Stimulated activated CD4-positive, alpha-beta T cell treated with anti-CD3 and anti-CD28 coated beads, Interleukin-15, amount 100 ng/mL, for 48 hours (primary cell): Measurements from ENCODE around the gene LRRC8D.
A peak's percentile ranks its signal among the peaks of the same experiment; 100 is the strongest.
"Not testable (repeated sequence)": the region's sequence is repeated elsewhere in the genome, so short reads cannot be mapped to it uniquely, and the experiment has no call there.

ENCODE experiments used
- DNase-seq, 2 donors: peaks; one replicate each; pipeline ENCODE4 v3.0.0-alpha.2; 2020; ENCODE audit warnings: low read depth in 2 of 2

The LRRC8D gene

DNA sequence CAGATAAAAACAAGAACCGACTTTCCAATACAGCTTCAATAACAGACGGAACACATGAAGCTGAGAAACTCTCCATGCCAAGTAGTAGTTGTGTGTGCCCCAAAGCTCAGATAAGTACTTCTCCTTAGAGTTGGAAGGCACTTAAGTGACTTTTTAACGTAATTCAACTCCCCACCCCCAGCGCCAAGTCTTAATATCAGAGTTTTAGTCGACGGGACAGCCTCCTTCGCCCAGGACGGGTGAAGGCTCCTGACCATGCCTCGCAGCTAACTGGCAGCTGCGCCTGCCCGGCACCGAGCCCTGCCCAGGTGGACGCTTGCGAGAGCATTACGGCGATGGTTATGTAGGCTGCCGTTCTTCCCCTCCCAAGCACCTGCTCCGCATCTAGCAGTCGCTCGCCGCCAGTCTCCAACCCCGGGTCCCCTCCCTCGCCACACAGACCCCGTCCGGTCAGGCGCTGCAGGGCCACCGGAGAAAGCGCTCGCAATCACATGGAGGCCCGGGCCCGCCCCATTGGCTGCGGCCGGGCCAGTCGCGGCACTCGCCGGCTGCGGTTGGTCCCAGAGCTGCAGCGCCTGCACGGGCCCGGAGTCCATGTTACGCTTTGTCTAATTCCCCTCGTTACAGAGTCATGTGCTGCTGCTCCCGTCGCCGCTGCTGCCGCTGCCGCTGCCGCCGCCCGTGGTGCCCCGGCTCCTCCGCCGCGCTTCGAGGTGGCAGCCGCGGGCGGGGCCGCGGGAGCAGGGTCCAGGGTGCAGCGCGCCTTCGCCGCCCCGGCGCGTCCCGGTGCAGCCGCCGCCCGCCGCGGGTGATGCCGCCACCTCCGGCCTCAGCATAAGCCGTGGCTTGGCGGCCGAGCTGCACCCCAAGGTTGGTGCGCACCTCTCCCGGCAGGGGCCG lies at the start of gene LRRC8D:
Gene LRRC8D (plus strand): TSS at position 611 of the 900 bp plus-strand sequence. CDS start 112,037 bp downstream, outside the sequence.
- DNase-seq = peak; percentile 44 to 63

- no peak for DNase-seq
These were observed 48.8 kb upstream of the LRRC8D start for GRCh38 chr1:89771991-89772560.

DNA sequence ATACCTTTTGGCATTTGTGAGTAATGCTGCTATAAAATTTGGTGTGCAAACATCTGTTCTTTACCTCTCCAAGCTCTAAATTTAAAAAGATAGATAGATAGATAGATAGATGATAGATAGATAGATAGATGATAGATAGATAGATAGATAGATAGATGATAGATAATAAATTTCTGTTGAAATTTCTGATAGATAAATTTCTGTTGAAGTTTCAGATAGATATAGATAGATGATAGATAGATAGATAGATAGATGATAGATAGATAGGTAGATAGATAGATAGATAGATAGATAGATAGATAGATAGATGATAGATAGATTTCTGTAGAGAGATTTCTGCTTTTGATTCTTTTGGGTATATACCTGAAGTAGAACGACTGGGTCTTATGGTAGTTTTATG lies 44.7 kb upstream of the LRRC8D start:
- DNase-seq = not testable (repeated sequence)

GRCh38 chr1:89777271-89777670 lies 43.6 kb upstream of the LRRC8D start:
- DNase-seq = not testable (repeated sequence)

GRCh38 chr1:89779151-89779940 lies 41.5 kb upstream of the LRRC8D start:
- DNase-seq = no peak

DNA sequence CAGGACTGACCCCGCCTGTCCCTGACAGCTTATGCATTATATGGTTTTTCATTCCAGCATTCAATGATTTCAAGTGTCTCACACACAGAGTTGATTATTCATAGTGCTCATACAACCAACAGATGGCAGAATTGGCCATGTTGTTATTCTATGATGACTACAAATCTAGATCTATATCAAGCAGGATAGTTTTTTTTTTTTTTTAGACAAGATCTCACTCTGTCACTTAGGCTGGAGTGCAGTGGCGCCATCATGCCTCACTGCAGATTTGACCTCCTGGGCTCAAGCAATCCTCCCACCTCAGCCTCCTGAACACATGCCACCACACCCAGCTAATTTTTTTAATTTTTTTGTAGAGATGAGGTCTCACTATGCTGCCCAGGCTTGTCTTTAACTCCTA lies 40.1 kb upstream of the LRRC8D start:
- DNase-seq = no peak

GRCh38 chr1:89781494-89782126 lies 39.2 kb upstream of the LRRC8D start:
- DNase-seq = peak; percentile 67 to 68

- no peak for DNase-seq
These were observed 34.1 kb upstream of the LRRC8D start for GRCh38 chr1:89786628-89787214.

DNA sequence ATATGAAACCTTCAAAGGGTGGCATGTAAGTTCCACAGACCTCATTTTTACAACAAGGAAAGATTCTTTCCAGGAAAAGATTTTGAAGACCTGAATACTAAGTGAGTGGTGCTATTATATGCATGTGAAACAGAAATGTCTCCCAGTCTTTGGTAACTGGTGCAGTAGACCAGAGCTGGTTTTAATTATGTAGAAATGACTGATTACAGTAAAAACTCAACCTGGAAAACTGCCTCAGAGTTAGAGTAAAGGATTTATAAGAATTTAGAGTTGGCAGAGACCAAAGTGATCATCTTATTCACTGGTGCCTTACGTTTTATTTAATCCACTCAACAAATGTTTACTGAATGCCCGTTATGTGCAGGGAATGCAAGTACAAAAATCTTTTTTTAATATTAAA lies 30.2 kb upstream of the LRRC8D start:
- no peak for DNase-seq

- no peak for DNase-seq
These were observed 29.6 kb upstream of the LRRC8D start for GRCh38 chr1:89791064-89791726.

GRCh38 chr1:89794406-89794805 lies 26.4 kb upstream of the LRRC8D start:
- no peak for DNase-seq

DNA sequence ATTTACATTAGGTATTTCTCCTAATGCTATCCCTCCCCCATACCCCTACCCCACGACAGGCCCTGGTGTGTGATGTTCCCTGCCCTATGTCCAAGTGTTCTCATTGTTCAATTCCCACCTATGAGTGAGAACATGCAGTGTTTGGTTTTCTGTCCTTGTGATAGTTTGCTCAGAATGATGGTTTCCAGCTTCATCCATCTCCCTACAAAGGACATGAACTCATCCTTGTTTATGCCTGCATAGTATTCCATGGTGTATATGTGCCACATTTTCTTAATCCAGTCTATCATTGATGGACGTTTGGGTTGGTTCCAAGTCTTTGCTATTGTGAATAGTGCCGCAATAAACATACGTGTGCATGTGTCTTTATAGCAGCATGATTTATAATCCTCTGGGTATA lies 25.3 kb upstream of the LRRC8D start:
- DNase-seq = not testable (repeated sequence)

DNA sequence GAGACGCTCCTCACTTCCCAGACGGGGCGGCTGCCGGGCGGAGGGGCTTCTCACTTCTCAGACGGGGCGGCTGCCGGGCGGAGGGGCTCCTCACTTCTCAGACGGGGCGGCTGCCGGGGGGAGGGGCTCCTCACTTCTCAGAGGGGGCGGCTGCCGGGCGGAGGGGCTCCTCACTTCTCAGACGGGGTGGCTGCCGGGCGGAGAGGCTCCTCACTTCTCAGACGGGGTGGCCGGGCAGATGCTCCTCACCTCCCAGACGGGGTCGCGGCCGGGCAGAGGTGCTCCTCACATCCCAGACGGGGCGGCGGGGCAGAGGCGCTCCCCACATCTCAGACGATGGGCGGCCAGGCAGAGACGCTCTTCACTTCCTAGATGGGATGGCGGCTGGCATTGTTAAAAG lies 23.0 kb upstream of the LRRC8D start:
- not testable (repeated sequence) for DNase-seq

GRCh38 chr1:89799495-89799894 lies 21.3 kb upstream of the LRRC8D start:
- DNase-seq = no peak

DNA sequence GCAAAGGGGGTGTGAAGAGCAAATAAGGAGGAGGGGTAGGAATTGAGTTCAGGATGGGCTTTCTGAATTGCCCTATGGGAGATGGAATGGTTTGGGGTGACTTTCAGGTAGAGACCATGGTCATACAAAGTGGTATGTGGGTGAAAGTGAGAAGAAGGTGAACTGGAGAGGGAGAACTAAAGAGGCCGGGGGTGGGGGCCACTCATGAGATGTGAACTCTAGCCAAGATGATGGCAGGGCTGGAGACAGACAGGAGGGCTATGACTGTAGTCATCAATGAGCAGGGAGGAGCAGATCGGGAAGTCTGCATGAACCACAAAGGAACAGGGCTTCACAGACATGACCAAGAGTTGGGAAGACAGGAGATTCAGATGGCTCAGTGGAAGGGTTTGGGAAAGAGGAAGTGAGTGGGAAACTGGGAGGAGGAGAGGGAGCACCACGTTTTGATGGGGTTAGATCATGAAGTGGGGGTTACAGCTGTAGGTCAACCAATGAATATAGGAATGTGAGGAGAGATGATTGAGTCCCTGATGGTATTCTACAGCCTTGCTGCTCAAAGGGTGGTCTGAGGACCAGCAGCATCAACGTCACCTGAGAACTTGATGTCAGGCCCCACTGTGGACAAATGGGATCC lies 20.7 kb upstream of the LRRC8D start:
- DNase-seq = no peak

- DNase-seq = no peak
These were observed 20.1 kb upstream of the LRRC8D start for GRCh38 chr1:89800718-89801117.

GRCh38 chr1:89802051-89802450 lies 18.8 kb upstream of the LRRC8D start:
- no peak for DNase-seq

GRCh38 chr1:89802841-89803240 lies 18.0 kb upstream of the LRRC8D start:
- no peak for DNase-seq

DNA sequence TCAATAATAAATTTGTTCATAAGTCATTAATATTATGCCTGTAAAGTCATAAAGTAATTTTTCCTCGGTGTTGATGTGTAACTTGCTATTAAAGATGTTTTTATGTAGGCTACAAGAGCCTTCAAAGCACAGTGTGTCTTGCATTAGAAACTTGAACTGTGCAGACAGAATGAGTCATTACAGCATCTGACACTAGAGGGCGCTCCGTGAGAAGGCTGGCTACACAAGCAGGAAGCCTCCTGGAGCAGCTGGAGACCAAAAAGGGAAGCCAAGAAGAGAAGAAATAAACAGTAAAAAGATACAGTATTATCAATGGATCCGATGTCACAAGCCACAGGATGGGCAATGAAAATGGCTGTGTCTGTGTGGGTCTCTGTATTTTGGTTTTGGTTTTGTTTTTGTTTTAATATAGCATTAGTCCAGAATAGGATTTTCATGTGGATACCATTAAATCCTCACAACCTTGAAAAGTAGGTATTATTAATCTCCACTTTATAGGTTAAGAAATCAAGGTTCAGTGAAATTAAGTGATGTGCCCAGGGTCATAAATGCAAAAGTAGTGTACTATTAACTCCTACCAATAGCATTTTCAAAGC lies 16.1 kb upstream of the LRRC8D start:
- DNase-seq = peak; percentile 77 to 84

DNA sequence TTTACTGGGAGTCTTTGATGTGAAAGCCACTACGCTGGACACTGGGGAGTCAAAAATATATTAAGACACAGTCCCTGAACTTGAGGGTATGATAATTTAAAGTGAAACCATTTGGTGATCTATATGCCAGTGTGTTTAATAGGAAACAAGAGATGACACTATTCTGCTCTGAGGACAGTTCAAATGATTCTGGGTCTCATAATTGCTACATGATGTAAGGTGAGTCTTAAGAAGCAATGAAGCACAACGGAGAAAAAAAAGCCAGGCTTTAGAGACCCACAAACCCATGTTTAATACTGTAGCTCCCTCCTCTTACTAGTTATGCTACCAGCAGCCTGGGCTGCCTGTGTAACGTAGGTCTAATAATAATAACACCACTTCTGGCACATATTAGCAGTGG lies 14.2 kb upstream of the LRRC8D start:
- no peak for DNase-seq
